GM19455 (cell line): Measurements from ENCODE around the gene ZSCAN22.
"Not testable (repeated sequence)": the region's sequence is repeated elsewhere in the genome, so short reads cannot be mapped to it uniquely, and the experiment has no call there.

Experiments
- ATAC-seq: cut with Tn5 transposase; IDR thresholded peaks from one replicate; pipeline ENCODE4 v1.9.1; 2021; ENCODE audit not compliant: unreplicated experiment

ZSCAN22 gene

DNA sequence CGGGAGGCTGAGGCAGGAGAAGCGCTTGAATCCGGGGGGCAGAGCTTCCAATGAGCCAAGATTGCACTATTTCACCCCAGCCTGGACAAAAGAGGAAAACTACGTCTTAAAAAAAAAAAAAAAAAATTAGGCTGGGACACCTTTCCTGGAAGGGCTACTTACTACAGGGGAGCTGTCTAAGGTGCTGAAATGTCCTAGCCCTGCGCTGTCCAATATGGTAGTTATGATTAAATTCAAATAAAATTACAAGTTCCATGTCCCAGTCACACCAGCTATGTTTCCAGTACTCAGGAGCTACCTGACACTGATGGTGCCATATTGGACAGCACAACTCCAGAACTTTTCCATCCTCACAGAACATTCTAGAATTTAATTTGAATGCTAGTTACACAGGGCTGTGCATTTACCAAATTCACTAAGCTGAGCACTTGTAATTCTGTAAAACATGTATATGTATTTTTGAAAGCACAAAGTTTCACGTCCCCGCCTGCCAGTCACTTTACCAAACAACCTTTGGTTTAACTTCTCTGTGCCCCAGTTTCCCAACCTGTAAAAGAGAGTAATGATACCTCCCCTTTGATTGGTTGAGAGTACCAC lies 9.2 kb upstream of the ZSCAN22 start:
- no peak for ATAC-seq

DNA sequence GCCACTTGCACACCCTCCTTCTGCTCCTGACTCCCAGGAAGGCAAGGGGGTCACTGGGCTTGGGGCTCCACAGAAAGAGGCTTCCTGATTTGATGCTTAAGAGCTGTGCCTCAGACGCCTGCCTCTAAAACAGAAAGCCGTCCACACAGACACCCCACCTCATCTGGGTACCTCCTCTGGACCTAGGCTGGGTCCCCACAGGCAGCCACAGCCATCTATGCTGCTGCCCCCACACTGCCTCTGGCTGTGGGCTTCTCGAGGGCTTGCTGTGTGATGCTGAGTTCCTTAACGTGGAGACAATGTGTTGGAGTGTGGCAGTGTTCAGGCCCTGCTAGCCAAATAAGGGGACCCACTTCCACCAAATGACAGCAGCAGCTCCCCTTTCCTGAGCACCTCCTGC lies 8.5 kb upstream of the ZSCAN22 start:
- no peak for ATAC-seq

DNA sequence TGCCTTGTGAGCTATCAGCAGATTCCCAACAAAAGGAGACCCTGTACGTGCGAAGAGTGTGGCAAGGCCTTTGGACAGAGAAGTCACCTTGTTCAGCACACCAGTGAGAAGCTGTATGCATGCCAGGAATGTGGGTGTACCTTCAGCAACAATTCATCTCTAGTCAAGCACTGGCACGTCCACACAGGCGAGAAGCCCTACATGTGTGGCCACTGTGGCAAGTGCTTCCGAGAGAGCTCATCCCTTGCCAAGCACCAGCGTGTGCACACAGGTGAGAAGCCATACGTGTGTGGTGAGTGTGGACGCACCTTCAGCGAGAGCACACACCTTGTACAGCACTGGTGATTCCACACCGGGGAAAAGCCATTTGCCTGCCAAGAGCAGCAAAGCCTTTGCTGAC lies 7.6 kb upstream of the ZSCAN22 start:
- ATAC-seq, result no peak

DNA sequence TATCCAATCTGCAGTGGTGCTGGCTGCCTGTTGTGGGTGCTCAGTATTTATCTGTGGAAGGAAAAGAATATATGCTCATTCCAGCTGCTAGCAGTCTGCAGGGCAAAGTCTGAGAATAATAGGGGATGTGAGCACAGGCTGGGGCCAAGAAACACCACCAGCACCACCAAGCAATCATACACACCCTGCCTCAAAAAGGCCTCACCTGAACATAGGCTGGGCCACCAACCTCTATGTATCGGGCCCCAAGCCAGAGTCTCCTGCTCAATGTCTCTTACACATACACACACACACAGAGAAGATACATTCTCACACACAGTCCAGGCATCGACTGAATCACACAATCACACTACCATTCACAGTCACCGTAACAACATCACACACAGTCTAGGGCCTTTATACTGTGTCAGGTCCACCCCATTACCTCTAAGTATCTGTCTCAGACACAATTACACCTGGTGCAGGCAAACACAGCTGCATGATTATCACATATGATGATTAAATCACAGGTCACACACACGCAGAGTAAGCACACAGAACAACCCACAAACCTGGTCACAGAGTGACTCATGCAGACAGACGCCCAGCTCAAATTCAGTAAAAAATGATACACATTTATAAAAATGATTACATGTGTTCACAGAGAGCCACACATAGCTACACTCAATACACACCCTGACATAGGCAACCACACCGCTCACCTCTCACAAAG lies 1.3 kb upstream of the ZSCAN22 start:
- ATAC-seq, result no peak

DNA sequence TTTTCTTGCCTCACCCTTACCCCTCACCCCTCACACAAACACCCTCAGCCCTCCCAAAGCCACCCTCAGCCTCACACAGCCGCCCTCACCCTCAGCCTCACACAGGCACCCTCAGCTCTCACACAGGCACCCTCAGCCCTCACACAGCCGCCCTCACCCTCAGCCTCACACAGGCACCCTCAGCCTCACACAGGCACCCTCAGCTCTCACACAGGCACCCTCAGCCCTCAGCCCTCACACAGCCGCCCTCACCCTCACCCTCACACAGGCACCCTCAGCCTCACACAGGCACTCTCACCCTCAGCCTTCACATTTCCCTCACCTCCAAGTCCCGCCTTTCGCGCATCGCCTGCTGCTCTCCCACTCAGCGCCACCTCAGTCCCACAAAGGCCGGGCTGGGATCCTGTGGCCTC lies 287 bp upstream of the ZSCAN22 start:
- no peak for ATAC-seq

DNA sequence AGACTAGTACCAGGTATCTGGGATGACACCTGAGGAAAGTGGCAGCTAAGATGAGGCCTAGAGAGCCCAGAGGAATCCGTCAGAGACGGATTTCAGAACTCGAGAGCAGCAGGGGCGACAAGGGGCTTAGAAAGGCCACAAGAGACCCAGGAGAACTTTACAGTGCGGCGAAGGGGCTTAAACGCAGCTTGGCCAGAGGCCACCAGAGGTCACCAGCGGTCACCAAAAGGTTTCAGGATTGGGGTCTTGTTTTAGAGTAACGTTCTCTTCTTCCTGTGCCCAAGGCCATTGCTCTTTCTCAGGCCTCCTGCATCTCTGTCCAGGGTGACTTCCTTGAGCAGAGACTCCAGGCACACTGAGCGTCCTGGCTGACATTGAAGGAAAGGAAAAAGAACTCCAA lies 2.2 kb downstream of the ZSCAN22 start:
- ATAC-seq, result no peak

DNA sequence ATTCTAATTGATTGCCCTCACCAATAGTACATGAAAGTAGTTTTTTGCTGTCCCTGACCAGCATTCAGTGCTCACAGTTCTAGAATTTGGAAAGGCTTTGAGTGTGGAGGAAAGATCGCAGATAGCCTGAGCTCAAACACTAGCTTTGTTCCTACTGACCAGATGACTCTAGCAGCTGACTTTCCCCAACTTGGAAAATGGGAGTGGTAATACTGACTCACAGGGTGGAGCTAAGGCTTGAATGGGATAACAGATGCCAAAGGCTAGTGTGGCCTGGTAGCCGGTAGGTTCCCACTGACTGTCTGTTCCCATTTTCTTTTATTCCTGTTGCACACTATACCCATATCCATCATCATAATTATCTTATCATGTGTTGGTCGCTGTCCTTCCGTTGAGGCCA lies 3.7 kb downstream of the ZSCAN22 start:
- no peak for ATAC-seq

DNA sequence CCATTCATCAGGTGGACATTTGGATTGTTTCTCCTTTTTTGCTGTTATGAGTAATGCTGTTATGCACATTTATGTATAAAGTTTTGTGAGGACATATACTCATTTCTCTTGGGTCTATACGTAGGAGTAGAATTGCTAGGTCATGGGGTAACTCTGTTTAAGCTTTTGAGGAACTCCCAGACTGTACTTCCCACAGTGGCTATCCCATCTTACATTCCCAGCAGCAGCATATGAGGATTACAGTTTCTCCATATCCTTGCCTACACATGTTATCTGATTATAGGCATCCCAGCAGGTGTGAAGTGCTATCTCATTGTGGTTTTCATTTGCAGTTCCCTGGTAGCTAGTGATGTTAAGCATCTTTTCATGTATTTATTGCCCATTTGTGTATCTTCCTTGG lies 5.9 kb downstream of the ZSCAN22 start:
- ATAC-seq, result no peak

DNA sequence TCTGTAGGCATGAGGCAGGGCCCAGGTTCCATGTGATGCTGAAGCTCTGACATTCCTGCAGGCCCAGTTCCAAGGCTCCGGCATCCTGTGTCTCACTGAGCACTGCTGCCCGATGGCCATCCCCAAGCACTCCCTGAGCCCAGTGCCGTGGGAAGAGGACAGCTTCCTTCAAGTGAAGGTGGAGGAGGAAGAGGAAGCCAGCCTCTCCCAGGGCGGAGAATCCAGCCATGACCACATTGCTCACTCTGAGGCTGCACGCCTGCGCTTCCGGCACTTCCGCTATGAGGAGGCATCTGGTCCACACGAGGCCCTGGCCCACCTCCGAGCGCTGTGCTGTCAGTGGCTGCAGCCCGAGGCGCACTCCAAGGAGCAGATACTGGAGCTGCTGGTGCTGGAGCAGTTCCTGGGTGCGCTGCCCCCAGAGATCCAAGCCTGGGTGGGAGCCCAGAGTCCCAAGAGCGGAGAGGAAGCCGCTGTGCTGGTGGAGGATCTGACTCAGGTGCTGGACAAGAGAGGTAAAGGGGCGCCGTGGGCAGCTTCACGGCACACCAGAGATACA lies 8.0 kb downstream of the ZSCAN22 start:
- no peak for ATAC-seq

DNA sequence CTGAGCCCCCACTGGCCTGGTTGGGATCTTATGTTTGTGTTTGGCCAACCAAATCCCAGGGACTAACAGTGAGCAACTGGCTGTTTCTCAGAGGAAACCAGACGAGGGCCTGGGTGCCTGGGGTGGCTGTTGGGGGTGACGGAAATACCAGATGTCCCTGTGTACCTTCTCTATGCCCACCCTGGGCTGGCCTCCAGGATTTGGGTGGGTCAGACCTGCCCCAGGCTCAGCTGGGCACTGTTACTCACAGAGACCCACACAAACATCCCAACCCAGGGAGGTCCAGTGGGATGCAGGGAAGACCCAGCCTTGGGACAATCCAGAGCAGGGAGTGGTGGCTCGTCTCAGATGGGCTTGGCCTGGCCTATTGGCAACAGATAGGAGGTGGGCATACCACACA lies 8.8 kb downstream of the ZSCAN22 start:
- ATAC-seq, result no peak

DNA sequence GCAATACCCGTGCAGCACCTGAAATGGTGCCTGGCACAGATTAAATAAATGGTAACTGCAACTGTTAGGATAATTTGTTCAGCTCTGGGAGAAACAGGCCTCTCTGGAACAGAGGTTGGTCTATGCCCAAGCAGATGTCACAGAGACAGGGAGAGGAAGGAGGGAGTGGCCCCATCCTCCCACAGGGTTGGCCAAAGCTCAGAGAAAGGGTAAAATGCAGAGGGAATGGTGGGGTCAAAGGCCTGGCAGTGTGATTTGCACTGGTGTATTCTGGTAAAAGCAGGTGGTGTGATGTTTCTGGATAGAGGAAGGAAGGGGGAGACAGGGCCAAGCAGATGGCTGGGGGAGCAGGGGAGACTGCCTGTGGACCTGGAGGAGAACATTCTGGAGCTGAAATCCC lies 9.4 kb downstream of the ZSCAN22 start:
- no peak for ATAC-seq

DNA sequence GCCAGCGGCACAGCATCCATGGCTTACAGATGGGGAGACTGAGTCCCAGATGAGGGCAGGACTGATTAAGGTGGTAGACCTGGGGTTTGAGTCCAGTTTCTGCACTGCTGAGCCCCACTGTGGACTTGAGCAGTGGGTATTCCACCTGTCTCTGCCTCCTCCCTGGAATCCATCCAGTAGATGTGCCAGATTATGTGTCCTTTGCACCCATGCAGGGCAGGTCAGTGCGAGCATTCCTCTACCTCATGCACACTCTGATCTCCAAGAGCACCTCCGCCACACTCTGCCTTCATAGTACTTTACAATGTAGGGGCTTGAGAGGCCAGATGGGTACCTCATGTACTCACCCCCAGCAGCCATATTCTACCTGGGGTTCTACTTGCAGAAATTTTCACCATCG lies 10.0 kb downstream of the ZSCAN22 start:
- ATAC-seq, result no peak

DNA sequence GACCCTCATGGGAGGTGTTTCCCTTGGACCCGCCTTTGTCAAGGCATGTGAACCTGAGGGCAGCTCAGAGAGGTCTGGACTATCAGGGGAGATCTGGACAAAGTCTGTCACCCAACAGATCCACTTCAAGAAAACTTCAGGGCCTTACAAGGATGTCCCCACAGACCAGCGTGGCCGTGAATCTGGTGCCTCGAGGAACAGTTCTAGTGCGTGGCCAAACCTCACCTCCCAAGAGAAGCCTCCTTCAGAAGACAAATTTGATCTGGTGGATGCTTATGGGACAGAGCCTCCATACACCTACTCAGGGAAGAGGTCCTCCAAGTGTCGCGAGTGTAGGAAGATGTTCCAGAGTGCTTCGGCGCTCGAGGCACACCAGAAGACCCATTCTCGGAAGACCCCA lies 11.5 kb downstream of the ZSCAN22 start:
- ATAC-seq, result no peak

DNA sequence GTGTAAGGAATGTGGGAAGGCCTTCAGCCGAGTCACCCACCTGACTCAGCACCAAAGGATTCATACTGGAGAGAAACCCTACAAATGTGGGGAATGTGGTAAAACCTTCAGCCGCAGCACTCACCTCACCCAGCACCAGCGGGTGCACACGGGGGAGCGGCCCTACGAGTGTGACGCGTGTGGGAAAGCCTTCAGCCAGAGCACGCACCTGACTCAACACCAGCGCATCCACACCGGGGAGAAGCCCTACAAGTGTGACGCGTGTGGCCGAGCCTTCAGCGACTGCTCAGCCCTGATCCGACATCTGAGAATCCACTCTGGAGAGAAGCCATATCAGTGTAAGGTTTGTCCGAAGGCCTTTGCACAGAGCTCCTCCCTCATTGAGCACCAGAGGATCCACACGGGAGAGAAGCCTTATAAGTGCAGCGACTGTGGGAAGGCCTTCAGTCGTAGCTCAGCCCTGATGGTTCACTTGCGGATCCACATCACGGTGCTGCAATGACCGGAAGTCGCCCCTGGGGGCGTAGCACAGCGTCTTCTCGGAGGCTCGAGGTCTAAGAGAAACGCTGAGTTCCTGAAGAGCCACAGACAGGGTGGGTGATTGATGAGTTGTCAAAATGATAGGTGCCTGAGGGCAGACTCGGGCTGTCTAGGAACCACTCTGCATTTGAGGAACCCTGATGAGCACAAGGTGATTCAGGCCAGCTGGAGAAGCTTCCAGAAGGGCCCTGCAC lies 12.2 kb downstream of the ZSCAN22 start:
- ATAC-seq, result no peak

DNA sequence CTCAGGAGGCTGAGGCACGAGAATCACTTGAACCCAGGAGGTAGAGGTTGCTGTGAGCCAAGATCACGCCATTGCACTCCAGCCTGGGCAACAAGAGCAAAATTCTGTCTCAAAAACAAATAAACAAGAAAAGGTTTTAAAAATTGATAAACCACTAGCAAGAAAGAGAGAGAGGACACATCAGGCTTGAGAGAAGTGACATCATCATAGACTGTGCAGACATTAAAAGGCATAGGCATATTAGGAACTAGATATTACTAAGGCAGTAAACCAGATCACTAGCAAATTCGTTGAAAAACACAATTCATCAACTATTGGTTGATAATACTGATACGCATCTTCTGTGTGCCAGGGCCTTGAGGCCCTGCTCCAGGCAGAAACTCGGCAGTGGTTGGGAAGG lies 18.8 kb downstream of the ZSCAN22 start:
- ATAC-seq, result no peak

DNA sequence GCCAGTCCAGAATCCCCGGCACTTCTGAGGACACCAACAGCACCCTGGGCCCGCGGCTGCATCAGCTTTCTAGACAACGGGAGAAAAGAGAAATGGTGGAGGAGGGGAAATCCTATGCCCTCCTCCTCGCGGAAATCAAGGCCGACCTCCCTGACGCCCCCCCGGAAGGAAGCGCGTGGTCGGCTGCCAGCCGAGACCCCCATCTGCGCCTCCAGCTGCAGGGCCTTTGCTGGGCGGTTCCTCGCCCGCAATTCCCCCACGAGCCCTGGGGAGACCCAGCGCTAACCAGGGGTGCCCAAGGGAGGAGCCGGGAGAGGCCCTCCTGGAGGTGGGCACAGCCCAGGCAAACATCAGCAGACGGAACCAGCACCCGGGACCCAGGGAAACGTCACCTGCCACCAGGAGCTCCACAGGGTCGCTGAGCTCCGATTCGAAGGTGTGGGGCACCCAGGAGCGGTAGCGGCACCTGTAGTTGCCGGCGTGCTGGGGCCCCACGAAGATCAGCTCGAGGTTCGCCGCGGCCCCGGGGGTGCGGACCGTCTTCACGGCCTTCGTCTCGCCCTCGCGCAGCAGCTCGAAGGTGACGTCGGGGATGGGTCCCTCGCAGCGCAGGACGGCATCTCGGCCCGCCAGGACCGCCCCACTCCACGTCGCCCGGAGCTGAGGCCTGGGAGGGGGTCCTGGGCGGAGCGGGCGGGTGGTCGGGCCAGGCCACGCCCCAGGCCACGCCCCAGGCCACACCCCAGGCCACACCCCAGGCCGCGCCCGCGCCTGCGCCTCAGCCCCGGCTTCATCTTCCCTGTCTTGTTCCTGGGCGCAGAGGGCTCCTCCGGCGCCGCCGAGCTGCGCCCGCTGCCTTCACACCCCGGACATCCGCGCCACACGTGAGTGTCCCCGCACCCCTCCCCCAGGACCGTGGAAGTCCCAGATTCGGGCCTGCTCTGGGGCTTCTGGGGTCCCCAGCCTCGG lies 20.5 kb downstream of the ZSCAN22 start:
- peak; percentile 77 for ATAC-seq

DNA sequence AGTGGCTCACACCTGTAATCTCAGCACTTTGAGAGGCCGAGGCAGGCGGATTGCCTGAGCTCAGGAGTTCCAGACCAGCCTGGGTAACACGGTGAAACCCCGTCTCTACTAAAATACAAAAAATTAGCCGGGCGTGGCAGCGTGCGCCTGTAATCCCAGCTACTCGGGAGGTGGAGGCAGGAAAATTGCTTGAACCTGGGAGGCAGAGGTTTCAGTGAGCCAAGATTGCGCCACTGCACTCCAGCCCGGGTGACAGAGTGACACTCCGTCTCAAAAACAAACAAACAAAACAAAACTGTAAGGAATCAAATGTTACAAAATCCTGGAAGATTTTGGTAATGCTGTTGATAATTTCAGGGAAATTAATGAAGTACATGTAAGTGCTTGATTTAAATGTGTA lies 21.3 kb downstream of the ZSCAN22 start:
- ATAC-seq, result not testable (repeated sequence)

DNA sequence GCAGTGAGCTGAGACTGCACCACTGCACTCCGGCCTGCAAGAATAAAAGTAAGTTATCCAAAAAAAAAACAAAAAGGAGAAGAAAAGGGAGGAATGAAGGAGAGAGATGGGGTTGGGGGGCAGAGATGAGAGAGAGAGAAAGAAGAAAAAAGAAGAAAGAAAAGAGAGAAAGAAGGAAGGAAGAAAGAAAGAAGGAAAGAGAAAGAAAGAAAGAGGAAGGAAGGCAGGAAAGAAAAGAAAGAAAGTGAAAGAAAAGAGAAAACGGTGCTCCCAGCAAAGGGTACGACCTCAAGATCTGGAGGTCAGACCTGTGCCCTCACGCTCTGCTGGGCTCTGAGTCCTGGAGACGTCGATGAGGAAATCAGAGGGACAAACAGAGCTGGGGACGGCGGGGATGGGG lies 22.8 kb downstream of the ZSCAN22 start:
- ATAC-seq, result no peak

DNA sequence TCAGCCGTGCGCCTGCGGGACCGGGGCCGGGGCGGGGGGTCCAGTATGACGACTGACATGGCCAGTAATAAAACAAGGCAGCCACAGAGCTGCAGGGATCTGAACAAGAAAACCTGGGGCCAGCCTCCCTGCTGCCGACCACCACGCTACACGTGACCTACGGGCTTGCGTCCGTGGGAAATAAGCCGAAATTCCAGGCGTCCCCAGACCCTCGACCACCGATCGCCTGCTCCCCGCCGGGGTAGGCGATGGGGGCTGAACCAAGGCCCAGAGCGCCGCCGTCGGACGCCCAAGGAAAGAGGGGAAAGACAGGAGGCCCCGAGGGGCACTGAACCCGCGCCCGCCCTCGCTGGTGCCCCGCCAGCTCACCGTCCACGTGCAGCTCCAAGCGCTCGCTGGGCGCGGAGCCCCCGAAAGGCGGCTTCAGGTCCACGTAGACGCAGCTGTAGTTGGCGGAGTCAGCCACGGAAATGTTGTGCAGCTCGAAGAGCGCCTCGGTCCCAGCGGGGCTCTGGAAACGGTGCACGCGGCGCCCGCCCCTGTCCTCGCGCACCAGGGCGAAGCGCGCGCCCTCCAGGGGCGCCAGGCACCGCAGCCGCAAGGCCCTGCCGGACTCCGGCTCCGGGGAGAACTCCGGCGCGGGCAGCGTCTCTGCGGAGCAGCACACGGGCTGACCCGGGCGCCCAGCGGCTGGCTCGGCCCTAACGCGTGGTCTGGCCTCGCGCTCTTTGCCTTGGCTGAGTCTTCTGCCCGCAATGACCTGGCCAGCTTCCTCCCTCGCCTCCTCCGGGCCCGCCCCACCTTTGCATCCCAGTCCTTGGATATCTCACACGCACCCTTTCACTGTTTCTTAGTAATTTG lies 23.4 kb downstream of the ZSCAN22 start:
- no peak for ATAC-seq
